ENCODE data around the gene NACC2. TPM values are rescaled to one million over a fixed set of nuclear protein-coding genes. Genes with fewer than 3 reads are reported as not detected.

NACC2 gene
- total RNA-seq, 1 donor from 2014 or later: 34.0 TPM

DNA sequence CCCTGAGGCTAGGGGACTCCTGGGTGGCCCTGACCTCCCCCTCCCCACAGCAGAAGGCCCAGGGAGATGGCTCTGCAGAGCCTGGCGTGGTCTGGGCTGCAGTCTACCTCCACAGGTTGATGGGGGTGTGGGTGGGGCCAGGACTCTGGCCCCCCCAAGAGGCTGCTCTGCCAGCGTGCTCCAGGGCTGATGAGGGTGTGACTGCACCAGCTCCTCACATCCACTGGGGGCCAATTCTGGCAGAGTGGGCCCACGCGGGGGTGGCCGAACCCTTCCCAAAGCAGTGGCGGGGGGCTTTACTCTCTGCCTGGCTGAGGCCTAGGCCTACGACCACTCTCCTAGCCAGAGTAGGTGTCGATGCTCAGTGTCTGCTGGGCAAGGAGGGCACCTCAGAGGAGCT, 105.9 kb downstream of the NACC2 start:
- no peak overlapping the region for H3K4me3 ChIP-seq (ENCODE audit: insufficient read depth, low read depth, low read length)
- H3K9me3 ChIP-seq (ENCODE audit: insufficient read depth, low read depth, low read length): no peaks in the 10 kb centered on the region
- H3K27ac ChIP-seq (ENCODE audit: low read depth, low read length): no peak overlapping the region
- no peaks in the 10 kb centered on the region for H3K36me3 ChIP-seq (ENCODE audit: insufficient read depth, low read length)
- H3K27ac Mint-ChIP-seq (ENCODE audit: unreplicated experiment): no peak overlapping the region
- H3K36me3 Mint-ChIP-seq (ENCODE audit: low read depth, unreplicated experiment): no peaks in the 10 kb centered on the region
- H3K79me2 ChIP-seq (ENCODE audit: insufficient read depth, low read length): no peaks in the 10 kb centered on the region
- no peaks in the 10 kb centered on the region for H4K20me1 ChIP-seq (ENCODE audit: insufficient read depth, low read length)
- FAIRE-seq (no peak), DNase-seq (ENCODE audit: low read depth) (no peak)
- TF ChIP-seq, protein P1, sequence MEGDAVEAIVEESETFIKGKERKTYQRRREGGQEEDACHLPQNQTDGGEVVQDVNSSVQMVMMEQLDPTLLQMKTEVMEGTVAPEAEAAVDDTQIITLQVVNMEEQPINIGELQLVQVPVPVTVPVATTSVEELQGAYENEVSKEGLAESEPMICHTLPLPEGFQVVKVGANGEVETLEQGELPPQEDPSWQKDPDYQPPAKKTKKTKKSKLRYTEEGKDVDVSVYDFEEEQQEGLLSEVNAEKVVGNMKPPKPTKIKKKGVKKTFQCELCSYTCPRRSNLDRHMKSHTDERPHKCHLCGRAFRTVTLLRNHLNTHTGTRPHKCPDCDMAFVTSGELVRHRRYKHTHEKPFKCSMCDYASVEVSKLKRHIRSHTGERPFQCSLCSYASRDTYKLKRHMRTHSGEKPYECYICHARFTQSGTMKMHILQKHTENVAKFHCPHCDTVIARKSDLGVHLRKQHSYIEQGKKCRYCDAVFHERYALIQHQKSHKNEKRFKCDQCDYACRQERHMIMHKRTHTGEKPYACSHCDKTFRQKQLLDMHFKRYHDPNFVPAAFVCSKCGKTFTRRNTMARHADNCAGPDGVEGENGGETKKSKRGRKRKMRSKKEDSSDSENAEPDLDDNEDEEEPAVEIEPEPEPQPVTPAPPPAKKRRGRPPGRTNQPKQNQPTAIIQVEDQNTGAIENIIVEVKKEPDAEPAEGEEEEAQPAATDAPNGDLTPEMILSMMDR (IDR thresholded peaks at IDR 0.05; ENCODE audit: insufficient read depth, low read depth, low read length): peak; percentile 10
- TF ChIP-seq EZH2 (IDR thresholded peaks at IDR 0.05; ENCODE audit: insufficient read depth, low read length): no peak
- H3K9me3 Mint-ChIP-seq (ENCODE audit: unreplicated experiment): no peaks in the 10 kb centered on the region
- H3K27me3 Mint-ChIP-seq (ENCODE audit: low read depth, unreplicated experiment): peaks cover 6% of the 10 kb centered on the region
- H2AFZ ChIP-seq (ENCODE audit: low read depth, low read length): no peak overlapping the region
- peaks cover 14% of the 10 kb centered on the region for H3K4me1 ChIP-seq (ENCODE audit: insufficient read depth, low read length)
- peaks cover 6% of the 10 kb centered on the region for H3K27me3 ChIP-seq (ENCODE audit: insufficient read depth, low read length)
- H3K4me2 ChIP-seq (ENCODE audit: low read length): no peak overlapping the region
- no peaks in the 10 kb centered on the region for H3K4me1 Mint-ChIP-seq (ENCODE audit: low read depth, unreplicated experiment)
- H3K4me3 Mint-ChIP-seq (ENCODE audit: unreplicated experiment): no peak overlapping the region
- H3K9ac ChIP-seq (ENCODE audit: low read length): no peak overlapping the region

DNA sequence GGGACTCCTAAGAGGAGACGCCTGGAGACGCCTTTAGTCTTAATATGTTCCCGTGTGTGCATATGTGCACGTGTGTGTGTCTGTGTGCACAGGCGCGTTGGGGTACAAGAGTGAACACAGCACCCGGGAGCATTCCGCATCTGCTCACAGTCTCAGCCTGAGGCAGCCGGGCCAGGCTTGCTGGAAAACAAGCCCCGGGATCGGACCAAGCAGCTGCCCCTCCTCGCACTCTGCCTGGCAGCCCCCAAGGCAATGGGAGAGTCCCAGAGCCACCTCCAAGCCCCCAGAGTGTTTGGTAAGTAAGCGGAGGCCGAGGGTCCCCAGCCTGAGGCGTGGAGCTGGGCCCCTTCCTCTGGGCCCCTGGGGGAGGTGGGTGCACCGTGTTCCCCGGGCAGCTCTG, 106.6 kb downstream of the NACC2 start:
- peaks cover 14% of the 10 kb centered on the region for H3K4me1 ChIP-seq (ENCODE audit: insufficient read depth, low read length)
- no peaks in the 10 kb centered on the region for H3K9me3 Mint-ChIP-seq (ENCODE audit: unreplicated experiment)
- H4K20me1 ChIP-seq (ENCODE audit: insufficient read depth, low read length): no peaks in the 10 kb centered on the region
- no peak overlapping the region for H3K27ac ChIP-seq (ENCODE audit: low read depth, low read length)
- H3K27me3 ChIP-seq (ENCODE audit: insufficient read depth, low read length): peaks cover 7% of the 10 kb centered on the region
- FAIRE-seq: no peak
- no peak for TF ChIP-seq EZH2 (IDR thresholded peaks at IDR 0.05; ENCODE audit: insufficient read depth, low read length)
- TF ChIP-seq, protein P1 (IDR thresholded peaks at IDR 0.05; ENCODE audit: insufficient read depth, low read depth, low read length): no peak
- no peak overlapping the region for H3K4me2 ChIP-seq (ENCODE audit: low read length)
- no peak overlapping the region for H3K27ac Mint-ChIP-seq (ENCODE audit: unreplicated experiment)
- no peaks in the 10 kb centered on the region for H3K79me2 ChIP-seq (ENCODE audit: insufficient read depth, low read length)
- H3K4me1 Mint-ChIP-seq (ENCODE audit: low read depth, unreplicated experiment): no peaks in the 10 kb centered on the region
- H3K27me3 Mint-ChIP-seq (ENCODE audit: low read depth, unreplicated experiment): peaks cover 12% of the 10 kb centered on the region
- H3K36me3 Mint-ChIP-seq (ENCODE audit: low read depth, unreplicated experiment): no peaks in the 10 kb centered on the region
- no peaks in the 10 kb centered on the region for H3K36me3 ChIP-seq (ENCODE audit: insufficient read depth, low read length)
- H3K4me3 Mint-ChIP-seq (ENCODE audit: unreplicated experiment): no peak overlapping the region
- DNase-seq (ENCODE audit: low read depth): no peak
- H3K4me3 ChIP-seq (ENCODE audit: insufficient read depth, low read depth, low read length): no peak overlapping the region
- H3K9ac ChIP-seq (ENCODE audit: low read length): no peak overlapping the region
- no peak overlapping the region for H2AFZ ChIP-seq (ENCODE audit: low read depth, low read length)
- no peaks in the 10 kb centered on the region for H3K9me3 ChIP-seq (ENCODE audit: insufficient read depth, low read depth, low read length)

DNA sequence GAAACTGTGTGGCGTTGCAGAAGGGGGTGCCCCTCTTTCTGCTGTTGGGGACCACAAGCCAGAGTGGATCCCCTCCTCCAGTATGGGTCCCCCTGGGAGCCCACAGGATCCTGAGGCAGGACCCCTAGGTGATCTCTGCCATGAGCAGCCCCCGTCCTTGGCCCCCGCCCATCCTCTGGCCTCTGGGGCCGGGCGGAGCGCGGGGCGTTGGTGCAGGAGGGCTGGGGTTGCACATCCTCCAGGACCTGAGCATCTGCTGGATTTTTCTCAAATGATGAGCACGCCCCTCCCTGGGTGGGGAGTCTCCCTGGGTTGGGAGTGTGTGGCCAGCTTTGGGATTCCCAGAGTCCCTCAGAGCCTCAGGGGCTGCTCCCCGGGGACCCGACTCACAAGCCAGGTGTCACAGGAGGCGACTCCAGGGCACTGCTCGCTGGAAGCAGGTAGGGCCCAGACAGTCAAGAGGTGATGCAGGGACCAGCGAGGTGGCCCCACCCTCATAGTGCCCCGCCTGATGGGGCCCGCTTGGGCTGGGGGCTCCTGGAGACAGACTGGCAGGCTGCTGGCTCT, 107.2 kb downstream of the NACC2 start:
- peaks cover 10% of the 10 kb centered on the region for H3K27me3 ChIP-seq (ENCODE audit: insufficient read depth, low read length)
- Mint-ChIP-seq H3K4me3 (ENCODE audit: unreplicated experiment) (no peak overlapping the region), H3K36me3 (ENCODE audit: low read depth, unreplicated experiment) (no peaks in the 10 kb centered on the region), H3K27me3 (ENCODE audit: low read depth, unreplicated experiment) (peaks cover 13% of the 10 kb centered on the region), H3K9me3 (ENCODE audit: unreplicated experiment) (no peaks in the 10 kb centered on the region), H3K4me1 (ENCODE audit: low read depth, unreplicated experiment) (no peaks in the 10 kb centered on the region), H3K27ac (ENCODE audit: unreplicated experiment) (no peak overlapping the region)
- no peak overlapping the region for H3K4me3 ChIP-seq (ENCODE audit: insufficient read depth, low read depth, low read length)
- no peaks in the 10 kb centered on the region for H3K36me3 ChIP-seq (ENCODE audit: insufficient read depth, low read length)
- H3K4me1 ChIP-seq (ENCODE audit: insufficient read depth, low read length): peaks cover 9% of the 10 kb centered on the region
- TF ChIP-seq EZH2 (IDR thresholded peaks at IDR 0.05; ENCODE audit: insufficient read depth, low read length): no peak
- TF ChIP-seq, protein P1 (IDR thresholded peaks at IDR 0.05; ENCODE audit: insufficient read depth, low read depth, low read length): no peak
- no peaks in the 10 kb centered on the region for H3K9me3 ChIP-seq (ENCODE audit: insufficient read depth, low read depth, low read length)
- no peak overlapping the region for H3K27ac ChIP-seq (ENCODE audit: low read depth, low read length)
- H3K79me2 ChIP-seq (ENCODE audit: insufficient read depth, low read length): no peaks in the 10 kb centered on the region
- no peak overlapping the region for H2AFZ ChIP-seq (ENCODE audit: low read depth, low read length)
- no peak overlapping the region for H3K9ac ChIP-seq (ENCODE audit: low read length)
- H4K20me1 ChIP-seq (ENCODE audit: insufficient read depth, low read length): no peaks in the 10 kb centered on the region
- DNase-seq (ENCODE audit: low read depth) (no peak), FAIRE-seq (no peak)
- H3K4me2 ChIP-seq (ENCODE audit: low read length): no peak overlapping the region

All from astrocyte (in vitro differentiated cells and primary cell).